Loucy (cell line): ENCODE data around the gene HELLS.

Source experiments
- EZH2phosphoT487 ChIP-seq: fragments of 200-600 bp; IDR thresholded peaks from 2 replicates; pipeline ENCODE4 v1.6.1; 2018; ENCODE audit warnings: antibody characterized with exemption, mild to moderate bottlenecking, moderate library complexity, borderline replicate concordance
- TF ChIP-seq, protein P1 (sequence below): fragments of 200-600 bp; sonication (generic); conservative IDR thresholded peaks from 2 replicates; pipeline ENCODE4 v1.5.1; 2014; ENCODE audit warnings: mild to moderate bottlenecking, antibody characterized with exemption, low read length

DNA sequence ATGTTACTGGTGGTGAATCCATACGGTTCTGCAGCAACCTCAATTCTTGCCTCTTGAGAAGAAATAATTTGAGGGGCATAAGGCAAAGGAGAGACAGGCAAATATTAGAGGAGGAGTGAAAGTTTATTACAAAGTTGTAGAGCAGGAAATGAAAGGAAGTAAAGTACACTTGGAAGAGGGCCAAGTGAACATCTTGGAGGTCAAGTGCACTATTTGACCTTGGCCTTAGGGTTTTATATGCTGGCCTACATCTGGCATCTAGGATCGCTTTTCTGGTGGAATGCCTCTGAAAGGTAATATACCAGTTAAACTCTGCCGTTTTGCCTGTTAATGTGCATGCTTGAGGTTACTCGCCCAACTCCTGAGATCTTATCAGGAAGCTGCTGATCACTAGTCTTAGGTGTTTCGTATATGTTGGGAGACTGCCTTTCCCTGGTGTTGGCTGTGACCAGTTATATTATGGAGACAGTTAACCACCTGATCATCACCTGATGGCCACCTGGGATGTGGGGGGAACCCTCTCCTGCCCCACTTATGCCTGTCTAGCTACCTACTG is 71.9 kb downstream of the HELLS start:
- TF ChIP-seq, protein P1, sequence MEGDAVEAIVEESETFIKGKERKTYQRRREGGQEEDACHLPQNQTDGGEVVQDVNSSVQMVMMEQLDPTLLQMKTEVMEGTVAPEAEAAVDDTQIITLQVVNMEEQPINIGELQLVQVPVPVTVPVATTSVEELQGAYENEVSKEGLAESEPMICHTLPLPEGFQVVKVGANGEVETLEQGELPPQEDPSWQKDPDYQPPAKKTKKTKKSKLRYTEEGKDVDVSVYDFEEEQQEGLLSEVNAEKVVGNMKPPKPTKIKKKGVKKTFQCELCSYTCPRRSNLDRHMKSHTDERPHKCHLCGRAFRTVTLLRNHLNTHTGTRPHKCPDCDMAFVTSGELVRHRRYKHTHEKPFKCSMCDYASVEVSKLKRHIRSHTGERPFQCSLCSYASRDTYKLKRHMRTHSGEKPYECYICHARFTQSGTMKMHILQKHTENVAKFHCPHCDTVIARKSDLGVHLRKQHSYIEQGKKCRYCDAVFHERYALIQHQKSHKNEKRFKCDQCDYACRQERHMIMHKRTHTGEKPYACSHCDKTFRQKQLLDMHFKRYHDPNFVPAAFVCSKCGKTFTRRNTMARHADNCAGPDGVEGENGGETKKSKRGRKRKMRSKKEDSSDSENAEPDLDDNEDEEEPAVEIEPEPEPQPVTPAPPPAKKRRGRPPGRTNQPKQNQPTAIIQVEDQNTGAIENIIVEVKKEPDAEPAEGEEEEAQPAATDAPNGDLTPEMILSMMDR: no peak
- no peak for TF ChIP-seq EZH2phosphoT487
